HS-27A (cell line): ENCODE data around the gene PTP4A2.

Experiments used
- DNase-seq: peaks from one replicate; pipeline ENCODE4 v3.0.0-alpha.2; 2012; ENCODE audit warnings: low read depth, missing footprints

Gene PTP4A2

DNA sequence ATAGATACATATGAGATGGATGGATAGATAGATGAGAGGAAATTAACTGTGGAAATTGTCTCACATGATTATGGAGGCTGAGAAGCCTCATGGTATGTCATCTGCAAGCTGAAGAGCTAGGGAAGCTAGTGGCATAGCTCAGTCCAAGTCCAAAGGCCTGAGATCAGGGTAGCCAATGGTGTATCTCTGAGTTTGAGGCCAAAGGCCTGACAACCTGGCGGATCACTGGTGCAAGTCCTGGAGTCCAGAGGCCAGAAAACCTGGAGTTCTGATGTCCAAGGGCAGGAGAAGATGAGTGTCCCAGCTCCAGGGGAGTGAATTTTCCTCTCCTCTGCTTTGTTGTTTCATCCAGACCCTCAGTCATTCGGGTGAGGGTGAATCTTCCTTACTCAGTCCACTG, 78.4 kb downstream of the PTP4A2 start:
- DNase-seq = no peak

- no peak for DNase-seq
These were observed 79.1 kb downstream of the PTP4A2 start for GRCh38 chr1:31859044-31859443.

DNA sequence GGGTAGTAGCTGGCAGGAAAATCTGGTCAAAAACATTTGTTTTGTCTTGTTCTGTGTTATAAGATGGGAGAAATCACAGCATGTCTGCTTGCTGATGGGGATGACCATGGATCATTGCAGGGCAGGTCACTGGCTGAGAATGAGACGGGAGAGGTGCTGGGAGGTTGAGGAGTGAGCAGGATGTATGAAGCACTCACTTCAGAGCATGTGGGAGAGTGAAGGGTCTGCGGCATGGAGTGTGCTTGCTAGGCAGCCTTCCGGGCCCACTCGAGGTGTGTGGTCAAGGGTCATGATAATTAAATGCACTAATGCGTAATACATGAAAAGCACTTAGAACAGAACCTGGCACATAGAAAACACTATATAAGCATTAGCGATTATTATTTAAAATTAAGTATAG, 80.3 kb downstream of the PTP4A2 start:
- DNase-seq = no peak
